IPS-20b (cell line): Measurements from ENCODE around the gene SEMA3E.
"Not testable (repeated sequence)": the region's sequence is repeated elsewhere in the genome, so short reads cannot be mapped to it uniquely, and the experiment has no call there.

ENCODE experiments used
- H3K27ac ChIP-seq: one replicate; pipeline ENCODE4 v1.5.1; 2013; ENCODE audit warnings: low read length
- H3K27me3 ChIP-seq: 2 replicates; pipeline ENCODE4 v1.6.1; 2013; ENCODE audit warnings: mild to moderate bottlenecking, low read length, inconsistent platforms; ENCODE audit not compliant: insufficient read depth
- H3K36me3 ChIP-seq: 2 replicates; pipeline ENCODE4 v1.6.1; 2013; ENCODE audit warnings: low read depth, mild to moderate bottlenecking, inconsistent platforms, low read length, moderate library complexity; ENCODE audit not compliant: insufficient read depth
- H3K4me1 ChIP-seq: 2 replicates; pipeline ENCODE4 v1.6.1; 2013; ENCODE audit warnings: mild to moderate bottlenecking, control low read depth, inconsistent platforms, low read length, moderate library complexity; ENCODE audit not compliant: insufficient read depth
- H3K4me3 ChIP-seq: 2 replicates; pipeline ENCODE4 v1.5.1; 2013; ENCODE audit warnings: mild to moderate bottlenecking, low read length, inconsistent platforms
- H3K9ac ChIP-seq: 2 replicates; pipeline ENCODE4 v1.6.1; 2013; ENCODE audit warnings: low read depth, mild to moderate bottlenecking, inconsistent platforms, low read length, moderate library complexity
- H3K9me3 ChIP-seq: 2 replicates; pipeline ENCODE4 v1.6.1; 2013; ENCODE audit warnings: mild to moderate bottlenecking, low read depth, low read length, inconsistent platforms; ENCODE audit not compliant: insufficient read depth

Gene SEMA3E

DNA sequence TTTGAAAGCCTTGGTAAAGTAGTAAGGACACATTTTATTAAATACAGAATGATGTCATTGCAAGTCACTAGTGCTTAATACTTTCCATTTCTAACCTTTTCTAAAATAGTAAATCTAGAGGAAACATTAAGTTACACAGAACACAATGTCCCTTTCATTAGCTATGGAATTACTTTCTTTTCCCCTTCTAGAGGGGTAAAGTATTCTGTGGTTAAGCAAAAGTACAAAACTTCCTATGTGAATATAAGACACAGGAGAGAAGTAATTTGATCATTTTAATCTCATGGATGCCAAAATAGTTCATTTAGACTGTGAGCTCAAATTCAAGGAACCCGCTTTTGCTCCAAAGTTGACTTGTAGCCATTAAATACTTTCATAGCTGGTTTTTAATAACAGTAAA is 49.8 kb downstream of the SEMA3E start:
- Histone ChIP-seq H3K4me1 (peaks cover 6% of the 10 kb centered on the region; the same call in 1 of the 2 replicates), H3K27ac (no peak overlapping the region), H3K9me3 (no peaks in the 10 kb centered on the region), H3K27me3 (no peaks in the 10 kb centered on the region), H3K36me3 (no peaks in the 10 kb centered on the region), H3K9ac (no peak overlapping the region), H3K4me3 (no peak overlapping the region)

DNA sequence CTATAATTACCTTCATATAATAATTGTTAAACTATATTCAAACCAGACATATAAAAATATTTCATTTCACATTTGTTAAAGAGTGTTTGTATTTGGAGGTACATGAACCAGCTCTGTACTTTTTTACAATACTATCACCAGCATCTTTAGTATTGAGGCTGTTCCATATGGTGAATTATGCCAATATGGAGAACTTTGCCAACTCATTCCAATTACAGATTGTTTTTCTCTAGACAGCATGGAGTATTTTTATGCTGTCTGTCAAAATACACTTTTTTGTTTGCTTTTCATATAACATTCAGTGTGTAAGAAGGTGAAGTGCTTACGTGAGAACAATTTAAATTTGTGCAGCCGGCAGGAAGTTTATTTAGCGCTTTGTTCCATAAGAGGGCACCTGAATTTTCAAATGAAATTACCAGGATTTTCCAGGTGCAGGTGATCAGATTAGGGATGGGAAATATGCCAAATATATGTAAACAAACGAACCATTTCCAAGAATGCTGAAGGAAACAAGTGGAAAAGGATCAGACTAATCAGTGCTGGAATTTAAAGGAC is 54.9 kb downstream of the SEMA3E start:
- no peak overlapping the region for H3K9ac ChIP-seq
- H3K4me1 ChIP-seq, result no peaks in the 10 kb centered on the region
- no peaks in the 10 kb centered on the region for H3K9me3 ChIP-seq
- H3K36me3 ChIP-seq, result no peaks in the 10 kb centered on the region
- H3K27ac ChIP-seq, result no peak overlapping the region
- no peak overlapping the region for H3K4me3 ChIP-seq
- H3K27me3 ChIP-seq, result no peaks in the 10 kb centered on the region

DNA sequence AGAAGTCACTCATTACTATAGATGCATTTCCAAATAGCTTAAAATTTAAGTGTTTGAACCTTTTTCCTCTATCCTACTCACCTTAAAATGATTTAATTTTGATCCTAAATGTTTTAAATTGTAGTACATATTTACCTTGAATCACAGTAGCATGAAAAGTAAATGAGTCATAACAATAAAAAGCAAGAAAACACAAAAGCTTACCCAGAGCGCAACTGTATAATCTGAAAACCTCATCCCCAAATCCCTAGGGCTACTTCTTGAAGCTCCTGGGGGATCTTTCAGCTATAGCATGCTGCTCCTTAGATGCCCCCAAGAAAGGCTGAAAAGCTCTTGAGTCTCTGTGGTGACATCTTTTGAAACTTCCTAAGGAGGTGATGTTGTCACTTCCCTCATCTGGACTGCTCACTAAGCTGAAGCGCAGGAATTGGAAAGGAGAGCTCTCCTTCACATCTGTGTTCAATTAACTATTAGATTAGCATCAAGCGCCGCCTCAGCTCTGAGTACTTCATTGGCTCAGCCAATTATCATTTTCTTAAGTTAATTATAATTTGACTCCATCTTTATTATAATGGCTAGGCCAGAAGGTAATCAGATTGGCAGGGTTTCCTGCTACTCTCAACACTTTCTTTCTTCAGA is 60.2 kb downstream of the SEMA3E start:
- Histone ChIP-seq H3K36me3 (no peaks in the 10 kb centered on the region), H3K27me3 (no peaks in the 10 kb centered on the region), H3K27ac (no peak overlapping the region), H3K9ac (no peak overlapping the region), H3K4me1 (no peaks in the 10 kb centered on the region), H3K4me3 (no peak overlapping the region), H3K9me3 (no peaks in the 10 kb centered on the region)

DNA sequence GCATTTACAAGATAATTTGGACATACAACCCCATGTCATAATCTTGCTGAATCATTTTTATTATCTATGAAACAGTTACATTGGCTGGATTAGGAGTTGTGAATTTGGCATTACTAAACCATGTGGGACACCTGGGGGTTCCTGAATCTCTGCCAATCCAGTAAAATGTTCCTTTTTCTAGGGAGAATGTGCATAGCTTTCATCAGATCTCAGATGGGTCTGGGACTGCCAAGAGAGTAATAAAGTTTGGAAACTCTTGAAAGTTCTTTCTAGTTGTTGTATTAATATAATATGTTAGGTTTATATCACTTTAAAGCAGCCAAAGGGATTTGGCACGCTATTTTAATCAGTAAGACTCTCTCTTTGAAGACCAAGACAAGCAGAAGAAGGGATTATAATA is 62.7 kb downstream of the SEMA3E start:
- no peak overlapping the region for H3K4me3 ChIP-seq
- no peaks in the 10 kb centered on the region for H3K4me1 ChIP-seq
- no peaks in the 10 kb centered on the region for H3K27me3 ChIP-seq
- no peak overlapping the region for H3K9ac ChIP-seq
- H3K36me3 ChIP-seq, result no peaks in the 10 kb centered on the region
- H3K9me3 ChIP-seq, result no peaks in the 10 kb centered on the region
- no peak overlapping the region for H3K27ac ChIP-seq

DNA sequence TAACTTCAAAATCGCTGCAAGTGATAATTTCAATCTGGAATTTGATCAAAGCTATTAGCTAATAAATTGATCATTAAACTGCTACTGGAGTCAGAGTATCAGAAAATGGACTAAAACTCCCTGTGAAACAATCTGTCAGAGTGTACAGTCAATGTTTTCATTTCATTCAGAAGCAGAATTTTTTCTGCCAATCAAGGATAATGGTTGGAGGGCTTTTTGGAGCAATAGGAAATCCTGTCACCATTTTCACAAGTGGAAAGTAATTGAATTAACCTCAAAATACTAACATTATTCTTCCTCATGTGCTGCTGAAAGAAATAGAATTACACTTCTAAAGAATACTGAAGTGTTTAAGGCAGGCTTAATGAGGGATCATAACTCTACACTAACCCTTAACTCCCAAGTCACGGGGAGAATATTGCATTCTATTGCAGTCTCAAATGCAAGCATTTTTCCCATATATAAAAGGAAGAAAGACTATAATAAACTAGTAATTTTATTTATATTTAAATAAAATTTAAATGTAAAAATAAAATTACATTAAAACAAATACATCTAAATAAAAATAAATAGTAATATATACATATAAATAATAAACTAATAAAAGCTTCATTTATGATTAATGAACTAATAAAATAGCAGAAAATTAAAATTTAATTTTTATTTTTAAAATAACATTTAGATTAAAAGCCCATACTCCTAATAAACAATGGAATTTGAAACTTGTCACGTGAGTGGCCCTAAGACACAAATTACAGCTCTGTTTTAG is 67.1 kb downstream of the SEMA3E start:
- Histone ChIP-seq H3K27ac (no peak overlapping the region), H3K9ac (no peak overlapping the region), H3K4me3 (no peak overlapping the region), H3K27me3 (no peaks in the 10 kb centered on the region), H3K9me3 (no peaks in the 10 kb centered on the region), H3K4me1 (no peaks in the 10 kb centered on the region), H3K36me3 (no peaks in the 10 kb centered on the region)

DNA sequence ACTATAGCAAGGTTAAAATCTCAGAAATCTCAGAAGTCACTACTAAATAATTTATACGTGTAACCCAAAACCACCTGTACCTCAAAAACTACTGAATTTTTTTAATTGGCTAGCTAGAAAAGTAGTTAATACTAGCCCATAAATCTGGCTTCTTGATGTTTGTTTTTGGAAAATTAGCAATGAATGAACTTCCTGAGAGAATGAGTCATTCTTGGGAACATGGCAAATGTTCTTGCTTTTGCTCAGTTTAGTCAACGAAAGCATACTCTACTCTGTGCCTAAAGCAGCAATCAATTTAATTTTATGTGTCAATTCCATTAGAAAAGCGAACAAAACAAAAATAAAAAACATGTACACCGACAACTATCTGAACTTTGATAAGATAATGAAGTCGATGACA is 69.2 kb downstream of the SEMA3E start:
- Histone ChIP-seq H3K27ac (no peak overlapping the region), H3K27me3 (no peaks in the 10 kb centered on the region), H3K9ac (no peak overlapping the region), H3K9me3 (no peaks in the 10 kb centered on the region), H3K36me3 (no peaks in the 10 kb centered on the region), H3K4me1 (no peaks in the 10 kb centered on the region), H3K4me3 (no peak overlapping the region)

DNA sequence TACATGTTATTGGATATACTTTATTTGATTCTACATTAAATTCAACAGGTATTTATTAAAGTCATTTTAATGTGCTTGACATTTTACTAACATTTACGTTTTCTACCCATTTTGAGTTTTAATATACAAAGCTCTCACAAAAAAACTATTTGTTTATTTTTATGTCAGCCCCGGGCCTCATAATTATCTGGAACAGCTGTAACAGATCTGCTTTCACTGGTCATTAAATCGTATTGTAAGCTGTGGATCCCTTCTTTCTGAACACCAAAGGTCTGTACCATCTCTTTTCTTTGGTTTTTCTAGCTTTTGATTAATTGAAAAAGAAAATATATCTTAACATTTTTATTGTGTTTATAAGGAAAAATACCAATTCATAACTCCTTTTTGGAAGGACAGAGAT is 73.5 kb downstream of the SEMA3E start:
- Histone ChIP-seq H3K27ac (no peak overlapping the region), H3K4me3 (no peak overlapping the region), H3K9ac (no peak overlapping the region), H3K4me1 (no peaks in the 10 kb centered on the region), H3K9me3 (no peaks in the 10 kb centered on the region), H3K27me3 (no peaks in the 10 kb centered on the region), H3K36me3 (no peaks in the 10 kb centered on the region)

DNA sequence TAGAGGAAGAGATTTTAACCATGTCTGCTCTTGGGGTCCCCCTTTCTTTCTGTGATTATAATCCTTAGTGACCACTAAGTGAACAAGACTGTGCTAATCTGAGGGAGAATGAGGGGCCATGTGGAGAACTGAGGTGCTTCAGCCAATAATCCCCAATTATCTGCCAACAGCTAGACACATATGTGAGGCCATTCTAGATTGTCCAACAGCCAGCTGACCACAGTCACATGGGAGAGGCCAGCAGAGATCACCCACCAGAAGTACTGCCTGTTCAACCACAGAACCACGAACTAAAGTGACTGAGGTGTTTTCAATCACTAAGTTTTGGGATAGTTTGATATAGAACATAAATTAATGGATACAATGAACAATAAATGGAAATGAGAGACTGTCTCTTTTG is 74.3 kb downstream of the SEMA3E start:
- H3K9me3 ChIP-seq, result no peaks in the 10 kb centered on the region
- H3K4me3 ChIP-seq, result no peak overlapping the region
- no peak overlapping the region for H3K27ac ChIP-seq
- no peaks in the 10 kb centered on the region for H3K36me3 ChIP-seq
- no peak overlapping the region for H3K9ac ChIP-seq
- H3K4me1 ChIP-seq, result no peaks in the 10 kb centered on the region
- no peaks in the 10 kb centered on the region for H3K27me3 ChIP-seq

DNA sequence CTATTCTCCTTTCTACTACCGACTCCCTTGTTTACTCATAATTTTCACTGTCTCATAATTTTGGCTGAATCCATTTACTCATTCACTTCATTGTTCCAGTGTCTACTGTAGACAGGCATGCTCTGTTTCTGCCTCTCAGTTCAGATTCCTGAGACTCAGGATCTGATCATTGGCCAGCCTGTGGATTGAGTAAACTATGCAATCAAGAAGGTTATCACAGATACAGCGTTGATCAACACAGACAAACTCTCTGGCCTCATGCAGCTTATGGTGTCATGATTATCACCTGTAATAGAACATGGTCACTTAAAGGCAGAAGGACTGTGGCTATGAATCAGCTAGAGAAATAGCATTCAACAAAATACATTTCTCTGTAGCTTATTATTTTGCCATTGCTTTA is 86.0 kb downstream of the SEMA3E start:
- Histone ChIP-seq H3K9me3 (no peaks in the 10 kb centered on the region), H3K4me1 (no peaks in the 10 kb centered on the region), H3K36me3 (no peaks in the 10 kb centered on the region), H3K9ac (no peak overlapping the region), H3K27me3 (no peaks in the 10 kb centered on the region), H3K27ac (no peak overlapping the region), H3K4me3 (no peak overlapping the region)

DNA sequence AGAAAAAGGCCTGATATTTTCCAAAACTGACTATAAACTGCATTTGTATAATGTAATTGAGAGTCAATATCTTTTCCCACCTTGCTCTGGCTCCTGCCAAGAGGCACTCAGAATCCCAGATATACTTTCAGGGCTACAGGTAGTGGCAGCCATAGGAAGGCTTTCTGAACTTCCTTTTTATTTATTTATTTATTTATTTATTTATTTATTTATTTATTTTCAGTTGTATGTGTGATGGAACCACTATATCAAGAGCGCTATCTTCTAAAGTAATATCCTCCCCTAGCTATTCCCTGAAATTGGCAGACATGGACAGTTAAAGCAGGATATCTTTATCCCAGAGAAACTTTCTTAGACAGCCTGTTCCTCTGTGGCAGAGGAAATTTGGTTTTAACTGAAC is 86.7 kb downstream of the SEMA3E start:
- H3K4me3 ChIP-seq, result no peak overlapping the region
- H3K4me1 ChIP-seq, result no peaks in the 10 kb centered on the region
- no peak overlapping the region for H3K9ac ChIP-seq
- H3K9me3 ChIP-seq, result no peaks in the 10 kb centered on the region
- H3K27ac ChIP-seq, result no peak overlapping the region
- no peaks in the 10 kb centered on the region for H3K27me3 ChIP-seq
- no peaks in the 10 kb centered on the region for H3K36me3 ChIP-seq

DNA sequence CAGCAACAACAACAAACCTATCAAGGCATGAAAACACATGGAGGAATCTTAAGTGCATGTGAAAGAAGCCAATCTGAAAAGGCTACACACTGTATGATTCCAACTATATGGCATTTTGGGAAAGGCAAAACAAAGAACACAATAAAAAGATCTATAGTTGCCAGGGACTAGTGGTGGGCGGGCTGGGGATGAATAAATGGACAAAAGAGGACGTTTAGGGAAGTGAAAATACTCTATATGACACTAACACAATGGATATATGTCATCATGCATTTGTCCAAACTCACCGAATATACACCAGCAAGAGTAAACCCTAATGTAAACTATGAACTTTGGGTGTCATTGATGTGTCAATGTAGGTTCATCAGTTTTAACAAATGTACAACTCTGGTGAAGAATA is 89.1 kb downstream of the SEMA3E start:
- Histone ChIP-seq H3K4me3 (no peak overlapping the region), H3K27me3 (no peaks in the 10 kb centered on the region), H3K36me3 (no peaks in the 10 kb centered on the region), H3K4me1 (no peaks in the 10 kb centered on the region), H3K9ac (no peak overlapping the region), H3K9me3 (no peaks in the 10 kb centered on the region), H3K27ac (no peak overlapping the region)

DNA sequence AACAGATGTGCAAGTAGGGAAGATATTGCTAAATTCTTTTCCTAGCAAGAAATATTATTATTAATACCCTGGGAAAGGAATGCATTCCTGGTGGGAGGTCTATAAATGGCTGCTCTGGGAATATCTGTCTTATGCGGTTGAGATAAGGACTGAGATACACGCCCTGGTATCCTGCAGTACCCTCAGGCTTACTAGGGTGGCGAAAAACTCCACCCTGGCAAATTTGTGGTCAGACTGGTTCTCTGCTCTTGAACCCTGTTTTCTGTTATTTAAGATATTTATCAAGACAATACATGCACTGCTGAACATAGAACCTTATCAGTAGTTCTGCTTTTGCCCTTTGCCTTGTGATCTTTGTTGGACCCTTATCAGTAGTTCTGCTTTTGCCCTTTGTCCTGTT is 96.4 kb downstream of the SEMA3E start:
- H3K9ac ChIP-seq, H3K9me3 ChIP-seq, H3K36me3 ChIP-seq, H3K4me3 ChIP-seq, H3K27me3 ChIP-seq, H3K27ac ChIP-seq, H3K4me1 ChIP-seq: not testable (repeated sequence)
